Omental fat pad (tissue), 4 donors: ENCODE measurements around the gene PRRT4. TPM values are rescaled to one million over a fixed set of nuclear protein-coding genes. Genes with fewer than 3 reads are reported as not detected.

Experiments
- ATAC-seq: fragments of 150-250 bp; one replicate; pipeline ENCODE4 v1.9.1; 2016; ENCODE audit warnings: mild to moderate bottlenecking, moderate library complexity; ENCODE audit not compliant: low FRiP score
- DNase-seq: peaks from one replicate; pipeline ENCODE4 v3.0.0-alpha.2; 2019; ENCODE audit warnings: low spot score
- CTCF ChIP-seq, 3 donors: fragments of 450-650 bp; IDR thresholded peaks; one replicate each; pipeline ENCODE4 v1.5.1; 2016 to 2017; ENCODE audit warnings: antibody characterized with exemption in 3 of 3, mild to moderate bottlenecking in 3 of 3, moderate library complexity in 2 of 3
- total RNA-seq, 4 donors: library from RNA; depleted of rRNA; stranded (reverse); fragments of >200 nt; gene quantifications; one replicate each; pipeline ENCODE4 v1.1.0, GENCODE V29; 2016

Gene PRRT4
- total RNA-seq, 4 donors from 2014 or later: 3.5 to 21.1 (median 5.8) TPM

GRCh38 chr7:128360359-128360678 is 1.2 kb downstream of the PRRT4 start:
- no peak for ATAC-seq
- no peak for TF ChIP-seq CTCF (IDR thresholded peaks at IDR 0.05)
- no peak for DNase-seq

GRCh38 chr7:128359939-128360338 is 1.6 kb downstream of the PRRT4 start:
- no peak for DNase-seq
- no peak for TF ChIP-seq CTCF (IDR thresholded peaks at IDR 0.05)
- no peak for ATAC-seq

- DNase-seq: no peak
- no peak for ATAC-seq
- no peak for TF ChIP-seq CTCF (IDR thresholded peaks at IDR 0.05)
Measured at GRCh38 chr7:128359336-128359735, 2.2 kb downstream of the PRRT4 start.

- DNase-seq: no peak
- ATAC-seq: no peak
- TF ChIP-seq CTCF (IDR thresholded peaks at IDR 0.05): no peak
Measured at GRCh38 chr7:128358233-128358632, 3.3 kb downstream of the PRRT4 start.

- DNase-seq (no peak), ATAC-seq (no peak)
- no peak for TF ChIP-seq CTCF (IDR thresholded peaks at IDR 0.05)
Measured at GRCh38 chr7:128357217-128357613, 4.3 kb downstream of the PRRT4 start.

GRCh38 chr7:128356546-128357216 is 4.8 kb downstream of the PRRT4 start:
- no peak for ATAC-seq
- no peak for TF ChIP-seq CTCF (IDR thresholded peaks at IDR 0.05)
- DNase-seq: no peak

- DNase-seq (no peak), ATAC-seq (no peak)
- TF ChIP-seq CTCF (IDR thresholded peaks at IDR 0.05): no peak
Measured at GRCh38 chr7:128353610-128354009, 7.9 kb downstream of the PRRT4 start.
